Measurements from ENCODE around the gene PTPN14. TPM values are rescaled to one million over a fixed set of nuclear protein-coding genes. Genes with fewer than 3 reads are reported as not detected.
A peak's percentile ranks its signal among the peaks of the same experiment; 100 is the strongest.

PTPN14 gene
- total RNA-seq, 6 experiments from 2014 or later = 1.6 to 4.6 (median 2.1) TPM

GRCh38 chr1:214569357-214570004 is 18.1 kb upstream of the PTPN14 start:
- Histone ChIP-seq H3K27me3 (no peaks in the 10 kb centered on the region), H3K27ac (no peak overlapping the region), H3K4me1 (no peaks in the 10 kb centered on the region), H3K4me3 (no peak overlapping the region), H3K9me3 (no peaks in the 10 kb centered on the region), H3K36me3 (no peaks in the 10 kb centered on the region)
- WGBS (ENCODE audit: insufficient coverage, low coverage, low lambda C conversion rate, missing lambda C conversion rate) = 68% methylated on average over 2 of the region's 2 CpGs
- intact Hi-C loops (cut with DNase I) = no loop called here
- DNase-seq (no peak), ATAC-seq (no peak)
- TF ChIP-seq CTCF (IDR thresholded peaks at IDR 0.05) (no peak), POLR2A (IDR thresholded peaks at IDR 0.05) (no peak)

- intact Hi-C loops (cut with DNase I) = no loop called here
- WGBS (ENCODE audit: insufficient coverage, low coverage, low lambda C conversion rate, missing lambda C conversion rate) = 51% methylated on average over 3 of the region's 4 CpGs
- H3K27ac ChIP-seq = no peak overlapping the region
- no peaks in the 10 kb centered on the region for H3K9me3 ChIP-seq
- H3K4me1 ChIP-seq = no peaks in the 10 kb centered on the region
- DNase-seq (no peak), ATAC-seq (peak in 2 of 4 donors; percentile 50 to 56)
- H3K36me3 ChIP-seq = no peaks in the 10 kb centered on the region
- TF ChIP-seq POLR2A (IDR thresholded peaks at IDR 0.05) = no peak
- no peak overlapping the region for H3K4me3 ChIP-seq
- H3K27me3 ChIP-seq = no peaks in the 10 kb centered on the region
These were observed 16.9 kb upstream of the PTPN14 start for GRCh38 chr1:214568328-214568727.

- WGBS (ENCODE audit: insufficient coverage, low coverage, low lambda C conversion rate, missing lambda C conversion rate) = 78% methylated on average over 2 of the region's 2 CpGs
- no peaks in the 10 kb centered on the region for H3K27me3 ChIP-seq
- DNase-seq (no peak), ATAC-seq (no peak)
- H3K27ac ChIP-seq = no peak overlapping the region
- TF ChIP-seq CTCF (IDR thresholded peaks at IDR 0.05) = no peak
- no peak for TF ChIP-seq POLR2A (IDR thresholded peaks at IDR 0.05)
- intact Hi-C loops (cut with DNase I) = no loop called here
- no peaks in the 10 kb centered on the region for H3K9me3 ChIP-seq
- H3K36me3 ChIP-seq = no peaks in the 10 kb centered on the region
- no peaks in the 10 kb centered on the region for H3K4me1 ChIP-seq
- no peak overlapping the region for H3K4me3 ChIP-seq
These were observed 16.1 kb upstream of the PTPN14 start for GRCh38 chr1:214567481-214567980.

GRCh38 chr1:214566158-214567104 is 15.0 kb upstream of the PTPN14 start:
- Histone ChIP-seq H3K4me1 (no peaks in the 10 kb centered on the region), H3K27ac (no peak overlapping the region), H3K4me3 (no peak overlapping the region), H3K9me3 (no peaks in the 10 kb centered on the region), H3K27me3 (no peaks in the 10 kb centered on the region), H3K36me3 (no peaks in the 10 kb centered on the region)
- ATAC-seq (no peak), DNase-seq (no peak)
- TF ChIP-seq POLR2A (IDR thresholded peaks at IDR 0.05) (no peak), CTCF (IDR thresholded peaks at IDR 0.05) (no peak)
- WGBS (ENCODE audit: insufficient coverage, low coverage, low lambda C conversion rate, missing lambda C conversion rate) = 60% methylated on average over 3 of the region's 3 CpGs
- intact Hi-C loops (cut with DNase I) = no loop called here

- ATAC-seq = no peak
- Histone ChIP-seq H3K9me3 (no peaks in the 10 kb centered on the region), H3K4me1 (no peaks in the 10 kb centered on the region), H3K4me3 (no peak overlapping the region), H3K36me3 (no peaks in the 10 kb centered on the region), H3K27ac (no peak overlapping the region), H3K27me3 (no peaks in the 10 kb centered on the region)
- intact Hi-C loops (cut with DNase I) = no loop called here
- DNase-seq = no peak
- TF ChIP-seq POLR2A (IDR thresholded peaks at IDR 0.05) (no peak), CTCF (IDR thresholded peaks at IDR 0.05) (no peak)
- WGBS (ENCODE audit: insufficient coverage, low coverage, low lambda C conversion rate, missing lambda C conversion rate) = 70% methylated on average over 1 of the region's 1 CpG
These were observed 13.9 kb upstream of the PTPN14 start for GRCh38 chr1:214565310-214565709.
